GM12872 (cell line): ENCODE results near the gene SDK1.

Experiments
- TF ChIP-seq, protein P1 (sequence below): IDR thresholded peaks from 3 replicates; pipeline ENCODE4 v1.5.1; 2011; ENCODE audit warnings: low read depth, mild to moderate bottlenecking, low read length, moderate library complexity; ENCODE audit not compliant: insufficient read depth

The SDK1 gene

DNA sequence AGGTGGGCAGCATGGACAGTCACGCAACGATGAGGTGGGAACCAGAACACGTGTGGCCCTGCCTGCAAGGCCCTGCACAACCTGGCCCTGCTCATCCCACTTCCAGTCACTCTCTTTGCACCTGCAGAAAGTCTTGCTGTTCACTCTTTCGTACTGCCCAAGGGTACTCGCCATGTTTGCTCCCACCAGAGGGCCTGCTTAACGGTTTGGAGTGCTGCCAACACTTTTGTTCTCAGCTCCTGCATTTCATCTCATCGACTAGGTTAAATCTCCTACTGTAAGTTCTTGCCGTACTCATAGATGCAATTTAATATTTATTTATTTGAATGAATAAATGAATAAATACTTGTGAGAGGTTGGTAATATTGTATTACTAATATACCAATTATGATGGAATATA lies 315.3 kb downstream of the SDK1 start:
- TF ChIP-seq, protein P1, sequence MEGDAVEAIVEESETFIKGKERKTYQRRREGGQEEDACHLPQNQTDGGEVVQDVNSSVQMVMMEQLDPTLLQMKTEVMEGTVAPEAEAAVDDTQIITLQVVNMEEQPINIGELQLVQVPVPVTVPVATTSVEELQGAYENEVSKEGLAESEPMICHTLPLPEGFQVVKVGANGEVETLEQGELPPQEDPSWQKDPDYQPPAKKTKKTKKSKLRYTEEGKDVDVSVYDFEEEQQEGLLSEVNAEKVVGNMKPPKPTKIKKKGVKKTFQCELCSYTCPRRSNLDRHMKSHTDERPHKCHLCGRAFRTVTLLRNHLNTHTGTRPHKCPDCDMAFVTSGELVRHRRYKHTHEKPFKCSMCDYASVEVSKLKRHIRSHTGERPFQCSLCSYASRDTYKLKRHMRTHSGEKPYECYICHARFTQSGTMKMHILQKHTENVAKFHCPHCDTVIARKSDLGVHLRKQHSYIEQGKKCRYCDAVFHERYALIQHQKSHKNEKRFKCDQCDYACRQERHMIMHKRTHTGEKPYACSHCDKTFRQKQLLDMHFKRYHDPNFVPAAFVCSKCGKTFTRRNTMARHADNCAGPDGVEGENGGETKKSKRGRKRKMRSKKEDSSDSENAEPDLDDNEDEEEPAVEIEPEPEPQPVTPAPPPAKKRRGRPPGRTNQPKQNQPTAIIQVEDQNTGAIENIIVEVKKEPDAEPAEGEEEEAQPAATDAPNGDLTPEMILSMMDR: no peak

DNA sequence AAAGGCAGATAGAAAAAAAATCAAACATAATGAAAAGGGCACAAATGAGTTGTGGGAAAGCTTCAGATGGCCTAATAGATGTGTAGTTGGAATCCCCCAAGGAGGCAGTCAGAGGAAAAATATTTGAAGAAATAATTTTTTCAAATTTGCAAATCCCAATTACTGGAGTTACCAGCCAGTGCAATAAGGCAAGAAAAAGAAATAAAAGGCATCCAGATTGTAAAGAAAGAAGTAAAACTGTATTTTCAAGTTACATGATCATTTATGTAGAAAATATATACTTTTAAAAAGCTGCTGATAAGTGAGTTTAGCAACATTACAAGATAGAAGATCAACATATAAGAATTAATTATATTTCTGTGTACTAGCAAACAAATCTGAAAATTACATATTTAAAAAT lies 329.0 kb downstream of the SDK1 start:
- TF ChIP-seq, protein P1: no peak

DNA sequence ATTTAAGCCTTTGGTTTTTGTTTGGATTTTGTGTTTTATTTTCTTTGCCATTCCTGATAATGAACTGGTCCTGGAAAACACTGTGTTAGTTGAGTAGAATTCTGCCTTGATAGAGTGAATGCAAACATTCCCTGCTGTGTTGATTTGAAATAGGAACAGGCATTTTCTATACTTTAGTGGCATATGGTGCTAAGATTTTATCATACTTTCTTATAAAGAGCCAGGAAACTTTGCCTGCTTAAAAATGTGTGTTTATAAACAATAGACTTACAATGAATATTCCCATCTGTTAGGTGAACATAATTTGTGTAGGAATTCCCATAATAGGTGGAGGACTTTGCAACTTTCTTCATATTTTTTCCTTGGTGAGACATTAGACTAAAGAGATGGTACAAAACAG lies 333.3 kb downstream of the SDK1 start:
- TF ChIP-seq, protein P1: no peak

DNA sequence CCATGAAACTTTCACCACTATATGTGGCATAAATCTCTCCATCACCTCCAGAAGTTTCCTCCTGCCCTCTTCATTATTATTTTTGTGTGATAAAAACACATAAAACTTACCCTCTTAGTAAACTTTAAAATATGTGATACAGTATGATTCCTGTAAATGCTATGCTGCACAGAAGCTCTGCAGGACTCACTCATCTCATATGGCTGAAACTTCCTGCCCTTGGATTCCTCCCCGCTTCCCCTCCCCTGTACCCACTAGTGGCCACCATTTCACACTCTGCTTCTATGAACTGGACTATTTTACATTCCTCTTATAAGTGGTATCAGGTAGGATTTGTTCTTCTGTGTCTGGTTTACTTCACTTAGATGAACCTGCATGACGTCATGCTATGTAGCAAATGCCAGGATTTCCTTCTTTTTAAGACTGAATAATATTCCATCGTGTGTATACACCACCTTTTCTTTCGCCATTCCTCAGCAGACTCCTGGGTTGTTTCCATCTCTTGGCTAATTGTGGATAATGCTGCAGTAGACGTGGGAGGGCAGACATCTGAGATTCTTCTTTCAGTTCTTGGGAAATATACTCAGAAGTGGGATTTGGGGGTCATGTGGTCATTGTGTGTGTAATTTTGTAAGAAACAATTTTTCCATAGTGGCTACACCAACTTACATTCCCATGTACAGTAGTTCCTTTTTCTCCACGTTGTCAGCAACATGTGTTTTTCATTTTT lies 335.2 kb downstream of the SDK1 start:
- TF ChIP-seq, protein P1: no peak

DNA sequence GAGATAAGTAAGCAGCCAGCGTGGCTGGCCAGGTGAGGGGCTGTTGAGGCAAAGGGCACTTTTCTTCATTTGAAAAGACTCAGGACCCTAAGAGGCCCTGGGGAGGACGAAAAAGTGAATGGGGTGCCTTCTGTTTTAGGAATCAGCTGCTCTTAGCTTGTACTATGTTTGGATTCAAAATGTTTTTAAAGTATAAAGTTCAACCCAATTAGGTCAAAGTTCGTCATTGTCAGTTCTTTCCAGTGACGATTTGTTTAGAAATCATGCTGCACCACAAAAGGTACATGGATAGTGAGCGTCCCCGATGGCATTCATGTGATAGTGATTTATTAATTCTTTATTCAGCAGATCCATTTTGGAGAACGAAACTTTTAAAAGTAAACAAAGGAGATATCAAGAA lies 338.2 kb downstream of the SDK1 start:
- TF ChIP-seq, protein P1: no peak

DNA sequence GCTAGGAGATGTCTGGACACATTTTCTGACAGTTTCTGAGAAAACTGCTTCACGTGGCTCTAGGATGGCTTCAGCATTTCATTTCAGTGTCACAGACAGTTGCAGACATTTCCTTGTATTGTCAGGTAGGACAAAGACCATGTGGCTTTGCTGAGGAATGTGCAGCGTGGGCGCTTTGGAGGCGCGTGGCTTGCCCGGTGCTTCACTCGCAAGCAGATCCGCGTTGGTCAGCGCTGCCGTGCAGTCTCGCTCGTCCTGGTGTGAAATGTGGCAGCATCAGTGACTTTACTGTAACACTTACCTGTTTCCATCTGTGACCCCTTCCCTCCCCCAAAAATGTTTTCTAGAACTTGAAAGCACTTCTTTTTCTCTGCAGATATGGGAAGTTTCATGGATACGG lies 340.5 kb downstream of the SDK1 start:
- TF ChIP-seq, protein P1: no peak

DNA sequence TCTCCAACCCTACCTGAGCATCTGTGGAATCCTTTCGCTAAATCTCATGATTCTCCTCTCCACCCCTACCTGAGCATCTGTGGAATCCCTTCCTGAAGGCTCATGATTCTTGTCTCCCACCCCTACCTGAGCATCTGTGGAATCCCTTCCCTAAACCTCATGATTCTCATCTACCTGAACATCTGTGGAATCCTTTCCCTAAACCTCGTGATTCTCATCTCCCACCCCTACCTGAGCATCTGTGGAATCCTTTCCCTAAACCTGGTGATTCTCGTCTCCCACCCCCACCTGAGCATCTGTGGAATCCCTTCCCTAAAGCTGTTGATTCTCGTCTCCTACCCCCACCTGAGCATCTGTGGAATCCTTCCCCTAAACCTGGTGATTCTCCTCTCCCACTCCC lies 342.0 kb downstream of the SDK1 start:
- TF ChIP-seq, protein P1: no peak
